GM12878 (cell line): Measurements from ENCODE around the gene TMEM168. TPM values are rescaled to one million over a fixed set of nuclear protein-coding genes. Genes with fewer than 3 reads are reported as not detected.

ENCODE experiments used
- ATAC-seq: fragments of 200-7000 bp; cut with Tn5 transposase; 3 replicates; pipeline ENCODE4 v1.9.1; 2020; ENCODE audit warnings: mild to moderate bottlenecking, moderate library complexity
- BruUV-seq: library from RNA; stranded (reverse); fragments of 400-500 nt; replicated peaks from 2 replicates; lab custom pipeline; 2021; lab: Mats Ljungman, UMichigan
- CTCF ChIA-PET: fragments of 300-600 bp; sonication (Branson Sonifier 250); formaldehyde crosslinking; extraction: SDS; loops from one replicate; lab custom pipeline; 2021; ENCODE audit warnings: inconsistent platforms; lab: Yijun Ruan, JAX
- POLR2A ChIA-PET: fragments of 350-600 bp; formaldehyde crosslinking; extraction: SDS; loops from one replicate; lab custom pipeline; 2021; ENCODE audit warnings: inconsistent platforms; lab: Charles Lee
- RAD21 ChIA-PET: fragments of 300-600 bp; sonication (Branson Sonifier 250); formaldehyde crosslinking; loops from one replicate; lab custom pipeline; 2023; ENCODE audit warnings: antibody characterized with exemption; ENCODE audit not compliant: unreplicated experiment; lab: Charles Lee
- SMC1A ChIA-PET: fragments of 300-600 bp; sonication (Branson Sonifier 250); formaldehyde crosslinking; loops from one replicate; lab custom pipeline; 2023; ENCODE audit not compliant: unreplicated experiment, uncharacterized antibody; lab: Charles Lee
- DNase-seq: peaks from one replicate; pipeline ENCODE4 v3.0.0-alpha.2; 2011; ENCODE audit warnings: low read depth, low spot score
- FAIRE-seq: peaks from 3 replicates; lab custom pipeline; 2011; peaks lifted over from hg19 to GRCh38; lab: Jason Lieb, UNC
- H2AFZ ChIP-seq: 2 replicates; pipeline ENCODE4 v1.6.0; 2011; ENCODE audit warnings: low read depth, low read length, control low read depth; ENCODE audit not compliant: control insufficient read depth
- H3K27ac ChIP-seq: 2 replicates; pipeline ENCODE4 v1.5.1; 2011; ENCODE audit warnings: control low read depth; ENCODE audit not compliant: control insufficient read depth, insufficient read depth
- H3K27me3 ChIP-seq, 2 experiments: replicated peaks in 1 of 2; 2 replicates each; pipeline versions ENCODE4 v1.6.0 to v1.6.1; 2011; ENCODE audit warnings: low read length in 1 of 2; ENCODE audit not compliant: control insufficient read depth in 2 of 2, insufficient read depth in 2 of 2
- H3K36me3 ChIP-seq, 2 experiments: 2 replicates each; pipeline ENCODE4 v1.5.1; 2011; ENCODE audit warnings: low read length in 1 of 2; ENCODE audit not compliant: control insufficient read depth in 2 of 2, insufficient read depth in 2 of 2
- H3K4me1 ChIP-seq: 2 replicates; pipeline ENCODE4 v1.6.1; 2011; ENCODE audit warnings: mild to moderate bottlenecking, low read length, moderate library complexity, mixed read lengths; ENCODE audit not compliant: control insufficient read depth, insufficient read depth
- H3K4me2 ChIP-seq: 2 replicates; pipeline ENCODE4 v1.6.0; 2011; ENCODE audit warnings: control low read depth; ENCODE audit not compliant: control insufficient read depth, insufficient read depth
- H3K4me3 ChIP-seq: fragments of 200-600 bp; sonication (generic); 2 replicates; pipeline ENCODE4 v1.5.1; 2016
- H3K79me2 ChIP-seq: 2 replicates; pipeline ENCODE4 v1.6.0; 2011; ENCODE audit warnings: low read length; ENCODE audit not compliant: control insufficient read depth, insufficient read depth
- H3K9ac ChIP-seq: 2 replicates; pipeline ENCODE4 v1.8.0; 2011; ENCODE audit warnings: low read length, control low read depth, mixed read lengths; ENCODE audit not compliant: control insufficient read depth, insufficient read depth
- H3K9me3 ChIP-seq: replicated peaks from 3 replicates; pipeline ENCODE4 v1.5.1; 2011; ENCODE audit warnings: mild to moderate bottlenecking, low read length; ENCODE audit not compliant: control insufficient read depth, insufficient read depth
- H4K20me1 ChIP-seq: 2 replicates; pipeline ENCODE4 v1.6.0; 2011; ENCODE audit not compliant: control insufficient read depth, insufficient read depth
- GABPA ChIP-seq: IDR thresholded peaks from 2 replicates; pipeline ENCODE4 v1.6.1; 2014; ENCODE audit warnings: antibody characterized with exemption, low read depth, mild to moderate bottlenecking, inconsistent platforms
- NR2F1 ChIP-seq: fragments of 450-650 bp; conservative IDR thresholded peaks from 2 replicates; pipeline ENCODE4 v1.6.1; 2017; ENCODE audit warnings: mild to moderate bottlenecking
- PKNOX1 ChIP-seq: fragments of 450-650 bp; IDR thresholded peaks from 2 replicates; pipeline ENCODE4 v1.6.1; 2016; ENCODE audit warnings: mild to moderate bottlenecking
- ZBTB40 ChIP-seq: fragments of 450-650 bp; IDR thresholded peaks from 2 replicates; pipeline ENCODE4 v1.6.1; 2016; ENCODE audit warnings: mild to moderate bottlenecking, moderate library complexity, borderline replicate concordance
- ZNF24 ChIP-seq: fragments of 450-650 bp; IDR thresholded peaks from 2 replicates; pipeline ENCODE4 v1.6.1; 2017; ENCODE audit warnings: antibody characterized with exemption, mild to moderate bottlenecking
- ZNF384 ChIP-seq: IDR thresholded peaks from 2 replicates; pipeline ENCODE4 v1.6.1; 2012; ENCODE audit warnings: low read depth, mild to moderate bottlenecking, low read length, improper control_type of control experiment, borderline replicate concordance
- WGBS: methylation state at CpG from one replicate; pipeline ENCODE4 v1.1.6; 2016; ENCODE audit warnings: low lambda C conversion rate; ENCODE audit not compliant: insufficient replicate concordance, insufficient coverage; ENCODE audit errors: missing lambda C conversion rate; 5-methylcytosine and 5-hydroxymethylcytosine counted together
- in situ Hi-C: fragments of 300-500 bp; cut with MboI; formaldehyde crosslinking; loops from 9 replicates; pipeline ENCODE4 v1.14.3; 2018; ENCODE audit warnings: mixed read lengths
- intact Hi-C: fragments of 100-400 bp; cut with micrococcal nuclease; formaldehyde crosslinking; loops from one replicate; pipeline ENCODE4 v1.14.2; 2022; ENCODE audit not compliant: unreplicated experiment
- polyA plus RNA-seq, 11 experiments: library from polyadenylated mRNA; depleted of rRNA in 4 of 11; unstranded in 6 of 11; stranded (reverse) in 5 of 11; fragments of >200 nt; fragmentation: Nextera tagmentation in 4 of 11; fragmentation: Illumina TruSeq in 1 of 11; extraction: Ambion mirVana in 4 of 11; extraction: Trizol in 1 of 11; gene quantifications; 1 replicate in 1 of 11; 2 replicates in 10 of 11; pipeline versions ENCODE4 v1.2.1 to v1.2.3, GENCODE V29; 2011 to 2016; ENCODE audit warnings: inconsistent platforms in 2 of 11, missing spikeins in 2 of 11, low read depth in 1 of 11
- total RNA-seq, 4 experiments: library from RNA; depleted of rRNA in 3 of 4; stranded (reverse); fragments of >200 nt in 3 of 4; fragmentation: Illumina TruSeq in 1 of 4; extraction: Trizol in 1 of 4; gene quantifications; 2 replicates each; pipeline versions ENCODE4 v1.2.1 to v1.2.3, GENCODE V29; 2013 to 2021

Gene TMEM168
- total and polyA plus RNA-seq, 10 of the 15 experiments (the other 5 are each of a cell fraction or from before 2014, with no cell fraction given): 9.1 to 44.2 (median 19.8) TPM

- no peak overlapping the region for H3K27ac ChIP-seq
- TF ChIP-seq PKNOX1 (peak; percentile 29; the same call in 1 of the 2 replicates), NR2F1 (no peak)
- no peaks in the 10 kb centered on the region for H3K27me3 ChIP-seq
- in situ Hi-C loops: no loop called here
- no peaks in the 10 kb centered on the region; the same call in 1 of the 3 replicates for H3K9me3 ChIP-seq
- H3K4me3 ChIP-seq: no peak overlapping the region
- no peak overlapping the region for H3K9ac ChIP-seq
- peak; percentile 60 for ATAC-seq
- ChIA-PET CTCF (interaction anchor here (0.8 kb wide), 1 partner anchor 10 kb away, joined by 3 read pairs; no protein-coding TSS in a partner anchor), SMC1A (interaction anchor here (1.5 to 1.6 kb wide), 2 partner anchors 10 to 18 kb away, joined by 4 to 5 read pairs; no protein-coding TSS in a partner anchor), POLR2A (no interaction called here), RAD21 (interaction anchor here (0.8 to 1.1 kb wide), 2 partner anchors 17 to 25 kb away, joined by 3 read pairs; partner anchors contain the start of gene TMEM168)
- no peaks in the 10 kb centered on the region for H4K20me1 ChIP-seq
- no peak overlapping the region for H3K4me2 ChIP-seq
- no peak overlapping the region for H2AFZ ChIP-seq
- no peaks in the 10 kb centered on the region for H3K4me1 ChIP-seq
- intact Hi-C loops: no loop called here
- no peak for DNase-seq
- H3K36me3 ChIP-seq: peaks cover 0 to 3% of the 10 kb centered on the region in 2 experiments; a peak in 1 of 4 replicates
- 100% methylated on average over 1 of the region's 1 CpG for WGBS
- H3K79me2 ChIP-seq: no peaks in the 10 kb centered on the region
- no peak for FAIRE-seq
- BruUV-seq: no TSS peak
Observed at GRCh38 chr7:112765105-112765504, 25.1 kb downstream of the TMEM168 start.

GRCh38 chr7:112763996-112764395, 26.2 kb downstream of the TMEM168 start:
- ChIA-PET SMC1A (interaction anchor here (1.1 to 1.6 kb wide), 3 partner anchors 11 to 30 kb away, joined by 3 to 4 read pairs (median 4); no protein-coding TSS in a partner anchor), RAD21 (interaction anchor here (1.0 kb wide), 1 partner anchor 102 kb away, joined by 3 read pairs; no protein-coding TSS in a partner anchor), CTCF (interaction anchor here (1.0 to 1.1 kb wide), 2 partner anchors 9 to 27 kb away, joined by 3 read pairs; partner anchors contain the start of gene TMEM168), POLR2A (no interaction called here)
- Histone ChIP-seq H3K4me2 (no peak overlapping the region), H3K27ac (no peak overlapping the region), H3K79me2 (no peaks in the 10 kb centered on the region), H3K36me3 (peaks cover 0 to 3% of the 10 kb centered on the region in 2 experiments; a peak in 1 of 4 replicates), H4K20me1 (no peaks in the 10 kb centered on the region), H3K9me3 (no peaks in the 10 kb centered on the region; the same call in 1 of the 3 replicates), H3K4me3 (no peak overlapping the region), H3K4me1 (no peaks in the 10 kb centered on the region), H3K27me3 (no peaks in the 10 kb centered on the region), H3K9ac (no peak overlapping the region), H2AFZ (no peak overlapping the region)
- DNase-seq (no peak), FAIRE-seq (no peak), ATAC-seq (no peak)
- BruUV-seq: no TSS peak
- in situ Hi-C loops (no loop called here), intact Hi-C loops (no loop called here)
- no peak for TF ChIP-seq ZNF24
- TF ChIP-seq GABPA: no peak
- peak; percentile 65; the same call in 1 of the 2 replicates for TF ChIP-seq ZNF384
- TF ChIP-seq ZBTB40: peak; percentile 75; the same call in 1 of the 2 replicates
